Measurements from ENCODE around the gene PARP6.

Gene PARP6

DNA sequence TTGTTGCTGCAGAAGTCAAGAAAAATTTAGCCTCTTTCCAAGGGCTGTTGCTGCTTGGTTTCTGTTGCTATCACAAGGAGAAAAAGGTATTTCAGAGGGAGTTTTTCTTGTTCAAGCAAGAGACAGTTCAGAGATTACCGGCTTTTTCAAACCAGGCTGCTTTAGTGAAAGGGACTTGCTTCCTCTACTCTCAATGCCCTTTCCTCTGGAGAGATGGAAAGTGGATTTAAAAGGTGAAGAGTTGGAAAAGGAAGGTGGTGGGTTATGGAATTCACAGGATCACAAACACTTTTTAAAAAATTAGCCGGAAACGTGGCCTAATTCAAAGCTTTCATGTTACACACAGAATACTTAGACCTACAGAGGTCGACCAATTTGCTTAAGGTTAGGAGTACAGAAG is 1.1 kb downstream of the PARP6 start:
- H3K4me3 ChIP-seq (replicated peaks in 1 of 2; ENCODE audit: low read depth in 2 of 2, low read length in 2 of 2) = no peak overlapping the region

DNA sequence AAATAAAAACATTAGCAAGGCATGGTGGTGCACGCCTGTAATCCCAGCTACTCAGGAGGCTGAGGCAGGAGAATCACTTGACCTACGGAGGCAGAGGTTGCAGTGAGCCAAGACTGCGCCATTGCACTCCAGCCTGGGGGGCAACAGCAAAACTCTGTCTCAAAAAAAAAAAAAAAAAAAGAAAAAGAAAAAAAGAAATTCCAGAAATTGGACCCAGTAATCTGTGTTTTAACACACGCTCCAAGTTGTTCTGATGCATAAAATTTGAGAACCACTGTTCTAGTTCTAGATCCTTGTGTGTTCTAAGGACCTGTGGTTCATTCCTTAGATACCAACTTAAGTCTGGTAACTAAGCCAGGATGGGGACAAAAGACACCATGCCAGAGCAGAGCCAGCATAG is 2.6 kb downstream of the PARP6 start:
- TF ChIP-seq, protein P1, sequence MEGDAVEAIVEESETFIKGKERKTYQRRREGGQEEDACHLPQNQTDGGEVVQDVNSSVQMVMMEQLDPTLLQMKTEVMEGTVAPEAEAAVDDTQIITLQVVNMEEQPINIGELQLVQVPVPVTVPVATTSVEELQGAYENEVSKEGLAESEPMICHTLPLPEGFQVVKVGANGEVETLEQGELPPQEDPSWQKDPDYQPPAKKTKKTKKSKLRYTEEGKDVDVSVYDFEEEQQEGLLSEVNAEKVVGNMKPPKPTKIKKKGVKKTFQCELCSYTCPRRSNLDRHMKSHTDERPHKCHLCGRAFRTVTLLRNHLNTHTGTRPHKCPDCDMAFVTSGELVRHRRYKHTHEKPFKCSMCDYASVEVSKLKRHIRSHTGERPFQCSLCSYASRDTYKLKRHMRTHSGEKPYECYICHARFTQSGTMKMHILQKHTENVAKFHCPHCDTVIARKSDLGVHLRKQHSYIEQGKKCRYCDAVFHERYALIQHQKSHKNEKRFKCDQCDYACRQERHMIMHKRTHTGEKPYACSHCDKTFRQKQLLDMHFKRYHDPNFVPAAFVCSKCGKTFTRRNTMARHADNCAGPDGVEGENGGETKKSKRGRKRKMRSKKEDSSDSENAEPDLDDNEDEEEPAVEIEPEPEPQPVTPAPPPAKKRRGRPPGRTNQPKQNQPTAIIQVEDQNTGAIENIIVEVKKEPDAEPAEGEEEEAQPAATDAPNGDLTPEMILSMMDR (IDR thresholded peaks at IDR 0.05; ENCODE audit: low read depth, low read length) = no peak
- no peak for DNase-seq (ENCODE audit: low read depth in 2 of 2)
- H3K4me3 ChIP-seq (replicated peaks in 1 of 2; ENCODE audit: low read depth in 2 of 2, low read length in 2 of 2) = no peak overlapping the region

More for the DNA sequence above, 1.1 kb downstream of the PARP6 start:
- no peak for DNase-seq (ENCODE audit: low read depth in 2 of 2)
- TF ChIP-seq, protein P1 (IDR thresholded peaks at IDR 0.05; ENCODE audit: low read depth, low read length) = no peak

DNA sequence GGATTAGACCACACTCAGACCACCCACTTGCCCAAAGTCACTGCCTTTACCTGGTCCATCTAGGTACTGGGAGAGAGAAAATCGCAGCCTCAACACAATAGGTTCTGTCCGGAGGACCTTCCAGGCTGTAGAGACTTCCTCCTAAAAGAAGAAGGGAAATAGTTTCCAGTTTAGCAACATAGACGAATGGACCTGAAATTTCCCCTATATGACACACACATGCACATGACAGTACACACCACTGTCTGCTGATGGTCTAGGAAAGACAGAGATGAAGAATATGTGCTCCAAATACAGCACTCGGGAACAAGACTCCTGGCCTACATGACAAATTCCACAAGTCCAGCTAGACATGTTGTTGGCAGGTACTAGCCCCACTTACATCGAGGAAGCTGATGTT is 7.3 kb downstream of the PARP6 start:
- no peak for DNase-seq (ENCODE audit: low read depth in 2 of 2)
- TF ChIP-seq, protein P1 (IDR thresholded peaks at IDR 0.05; ENCODE audit: low read depth, low read length) = no peak
- H3K4me3 ChIP-seq (replicated peaks in 1 of 2; ENCODE audit: low read depth in 2 of 2, low read length in 2 of 2) = no peak overlapping the region

DNA sequence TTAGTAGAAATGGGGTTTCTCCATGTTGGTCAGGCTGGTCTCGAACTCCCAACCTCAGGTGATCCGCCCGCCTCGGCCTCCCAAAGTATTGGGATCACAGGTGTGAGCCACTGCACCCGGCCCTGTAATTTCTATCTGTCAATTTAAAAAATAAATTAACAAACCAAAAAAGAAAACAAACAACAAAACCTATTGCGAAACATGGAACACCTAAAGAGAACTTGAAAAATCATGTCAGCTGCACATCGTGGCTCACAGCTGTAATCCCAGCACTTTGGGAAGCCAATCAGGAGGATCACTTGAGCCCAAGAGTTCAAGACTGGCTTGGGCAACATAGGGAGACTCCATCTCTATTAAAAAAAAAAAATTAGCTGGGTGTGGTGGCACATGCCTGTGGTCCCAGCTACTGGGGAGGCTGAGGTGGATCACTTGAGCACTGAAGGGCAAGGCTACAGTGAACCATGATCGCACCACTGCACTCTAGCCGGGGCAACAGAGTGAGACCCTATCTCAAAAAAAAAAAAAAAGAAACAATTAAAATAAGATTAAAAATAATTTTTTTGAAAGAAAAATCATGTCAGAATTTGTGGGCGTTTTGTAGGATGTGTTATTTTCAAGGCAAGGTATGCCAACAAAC is 19.6 kb downstream of the PARP6 start:
- DNase-seq (ENCODE audit: low read depth in 2 of 2) = no peak
- no peak overlapping the region for H3K4me3 ChIP-seq (replicated peaks in 1 of 2; ENCODE audit: low read depth in 2 of 2, low read length in 2 of 2)
- TF ChIP-seq, protein P1 (IDR thresholded peaks at IDR 0.05; ENCODE audit: low read depth, low read length) = no peak

DNA sequence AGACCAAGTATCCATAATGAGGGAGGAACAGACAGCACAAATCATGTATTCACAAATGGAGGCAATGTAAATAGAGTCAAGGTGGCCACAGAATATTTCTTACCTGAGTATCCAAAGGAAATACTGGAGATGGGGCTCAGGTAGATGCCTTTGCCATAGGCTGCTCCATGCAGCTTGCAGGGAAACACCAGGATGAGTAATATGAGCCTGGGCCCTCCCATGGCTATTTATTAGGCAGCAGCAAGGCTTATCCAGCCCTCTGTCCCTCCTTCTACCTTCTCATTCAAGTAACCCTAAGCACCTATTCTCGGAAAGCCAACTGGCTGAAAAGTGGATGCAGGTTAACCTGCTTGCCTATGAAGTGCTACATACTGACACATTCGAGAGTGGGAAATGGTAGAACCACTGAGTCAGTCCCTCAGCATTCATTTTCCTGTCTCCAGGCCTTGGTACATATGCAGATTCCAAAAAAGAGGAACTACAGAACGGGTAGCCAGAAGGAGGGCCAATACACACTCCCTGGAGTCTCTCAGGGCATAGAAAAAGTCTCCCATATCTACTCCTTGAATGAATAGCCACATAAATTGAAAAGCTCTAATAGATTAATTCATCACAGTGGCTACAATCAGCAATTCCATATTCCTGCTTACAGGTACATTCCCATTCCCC is 23.1 kb downstream of the PARP6 start:
- TF ChIP-seq, protein P1 (IDR thresholded peaks at IDR 0.05; ENCODE audit: low read depth, low read length) = no peak
- DNase-seq (ENCODE audit: low read depth in 2 of 2) = no peak
- no peak overlapping the region for H3K4me3 ChIP-seq (replicated peaks in 1 of 2; ENCODE audit: low read depth in 2 of 2, low read length in 2 of 2)

DNA sequence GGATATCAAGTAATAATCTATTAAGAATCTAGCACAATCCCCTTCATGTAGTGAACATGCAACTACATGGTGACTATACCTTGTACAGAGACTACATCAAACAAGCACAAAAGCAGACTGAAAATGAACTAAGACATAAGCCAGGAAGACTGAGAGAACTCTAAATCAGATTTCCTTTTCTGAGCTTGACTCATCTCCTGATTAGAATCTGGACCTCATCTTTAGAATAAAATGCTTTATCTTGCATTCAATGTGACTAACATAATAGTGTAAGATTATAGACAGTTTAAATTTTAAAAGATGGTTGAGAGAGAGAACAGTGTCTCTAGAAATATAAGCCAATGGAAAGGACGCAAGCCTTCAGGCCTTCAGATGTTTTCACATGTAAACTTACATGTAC is 23.8 kb downstream of the PARP6 start:
- DNase-seq (ENCODE audit: low read depth in 2 of 2) = no peak
- no peak overlapping the region for H3K4me3 ChIP-seq (replicated peaks in 1 of 2; ENCODE audit: low read depth in 2 of 2, low read length in 2 of 2)
- TF ChIP-seq, protein P1 (IDR thresholded peaks at IDR 0.05; ENCODE audit: low read depth, low read length) = no peak
